Type B pancreatic cell (in vitro differentiated cells): ENCODE measurements around the gene TTC33. TPM values are rescaled to one million over a fixed set of nuclear protein-coding genes. Genes with fewer than 3 reads are reported as not detected.

ENCODE experiments used
- DNase-seq: peaks from one replicate; pipeline ENCODE4 v3.0.0; 2021; ENCODE audit warnings: mixed read lengths; ENCODE audit not compliant: unreplicated experiment; ENCODE audit errors: extremely low spot score
- H3K27ac Mint-ChIP-seq: 2 replicates; pipeline ENCODE4 v1.8.0; 2021; ENCODE audit warnings: mild to moderate bottlenecking, mixed read lengths
- H3K27me3 Mint-ChIP-seq: 2 replicates; pipeline ENCODE4 v1.8.0; 2021; ENCODE audit warnings: mixed read lengths
- H3K36me3 Mint-ChIP-seq: 2 replicates; pipeline ENCODE4 v1.8.0; 2021; ENCODE audit warnings: mixed read lengths
- H3K4me1 Mint-ChIP-seq: one replicate; pipeline ENCODE4 v1.8.0; 2021; ENCODE audit warnings: mixed read lengths; ENCODE audit not compliant: unreplicated experiment
- H3K4me3 Mint-ChIP-seq: 2 replicates; pipeline ENCODE4 v1.8.0; 2021; ENCODE audit warnings: mild to moderate bottlenecking, mixed read lengths
- H3K9me3 Mint-ChIP-seq: 2 replicates; pipeline ENCODE4 v1.8.0; 2021; ENCODE audit warnings: mixed read lengths
- total RNA-seq: library from RNA; stranded (reverse); gene quantifications from 2 replicates; pipeline ENCODE4 v1.2.1, GENCODE V29; 2021; ENCODE audit warnings: low replicate concordance
- TF ChIP-seq, protein P1 (sequence below): fragments of 200-600 bp; sonication (generic); conservative IDR thresholded peaks from 2 replicates; pipeline ENCODE4 v1.5.0; 2021; ENCODE audit warnings: antibody characterized with exemption, mild to moderate bottlenecking

Gene TTC33
- total RNA-seq, 1 donor from 2014 or later: 15.8 TPM

DNA sequence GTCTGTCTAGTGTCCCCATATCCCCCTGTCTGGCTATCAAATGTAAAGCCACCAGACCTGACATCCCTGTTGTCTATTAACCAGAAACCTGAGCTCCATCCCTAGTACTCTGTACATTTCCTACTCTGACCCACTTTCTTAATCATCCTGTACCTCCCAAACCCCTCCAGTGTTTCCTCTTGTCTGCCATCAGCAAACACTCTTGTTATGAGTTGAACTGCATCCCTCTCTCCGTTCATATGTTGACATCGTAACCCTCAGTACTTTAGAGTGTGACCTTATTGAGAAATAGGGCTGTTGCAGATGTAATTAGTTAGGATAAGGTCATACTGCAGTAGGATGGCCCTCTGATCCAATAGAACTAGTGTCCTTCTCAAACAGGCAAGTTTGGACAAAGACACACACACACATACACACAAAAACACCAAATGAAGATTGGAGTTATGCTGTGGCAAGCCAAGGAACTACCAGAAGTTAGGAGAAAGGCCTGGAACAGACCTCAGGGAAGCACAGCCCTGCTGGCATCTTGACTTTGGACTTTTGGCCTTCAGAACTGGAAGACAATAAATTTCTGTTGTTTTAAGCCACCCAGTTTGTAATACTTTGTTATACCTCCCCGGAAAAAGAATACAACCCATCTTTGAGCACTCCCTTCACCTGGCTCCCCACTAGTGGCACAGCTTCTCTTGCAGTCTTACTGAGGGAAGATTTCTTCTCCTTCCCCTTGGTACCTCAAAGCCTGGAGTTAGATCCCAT, 256.1 kb downstream of the TTC33 start:
- Mint-ChIP-seq H3K4me1 (no peaks in the 10 kb centered on the region), H3K27me3 (no peaks in the 10 kb centered on the region), H3K36me3 (no peaks in the 10 kb centered on the region), H3K9me3 (no peaks in the 10 kb centered on the region), H3K27ac (no peak overlapping the region), H3K4me3 (no peak overlapping the region)
- TF ChIP-seq, protein P1, sequence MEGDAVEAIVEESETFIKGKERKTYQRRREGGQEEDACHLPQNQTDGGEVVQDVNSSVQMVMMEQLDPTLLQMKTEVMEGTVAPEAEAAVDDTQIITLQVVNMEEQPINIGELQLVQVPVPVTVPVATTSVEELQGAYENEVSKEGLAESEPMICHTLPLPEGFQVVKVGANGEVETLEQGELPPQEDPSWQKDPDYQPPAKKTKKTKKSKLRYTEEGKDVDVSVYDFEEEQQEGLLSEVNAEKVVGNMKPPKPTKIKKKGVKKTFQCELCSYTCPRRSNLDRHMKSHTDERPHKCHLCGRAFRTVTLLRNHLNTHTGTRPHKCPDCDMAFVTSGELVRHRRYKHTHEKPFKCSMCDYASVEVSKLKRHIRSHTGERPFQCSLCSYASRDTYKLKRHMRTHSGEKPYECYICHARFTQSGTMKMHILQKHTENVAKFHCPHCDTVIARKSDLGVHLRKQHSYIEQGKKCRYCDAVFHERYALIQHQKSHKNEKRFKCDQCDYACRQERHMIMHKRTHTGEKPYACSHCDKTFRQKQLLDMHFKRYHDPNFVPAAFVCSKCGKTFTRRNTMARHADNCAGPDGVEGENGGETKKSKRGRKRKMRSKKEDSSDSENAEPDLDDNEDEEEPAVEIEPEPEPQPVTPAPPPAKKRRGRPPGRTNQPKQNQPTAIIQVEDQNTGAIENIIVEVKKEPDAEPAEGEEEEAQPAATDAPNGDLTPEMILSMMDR: no peak
- DNase-seq: no peak

DNA sequence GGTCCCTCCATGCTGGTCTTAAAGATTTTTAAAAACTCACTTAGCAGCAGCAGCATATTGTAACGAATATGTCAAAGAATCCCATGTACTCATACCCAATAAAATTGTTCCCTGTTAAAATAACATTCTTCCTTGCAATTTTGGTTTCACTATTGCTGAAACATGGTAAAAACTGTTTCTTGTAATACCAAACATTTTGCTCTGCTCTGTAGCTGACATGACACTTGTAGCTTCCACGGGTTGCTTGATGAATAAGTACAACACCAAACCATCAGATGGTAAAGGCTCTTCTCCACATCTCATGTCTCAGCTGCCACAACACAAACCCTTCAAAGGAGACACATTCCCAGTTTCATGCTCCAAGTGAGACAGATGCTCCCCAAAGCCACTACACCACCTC, 256.8 kb downstream of the TTC33 start:
- H3K4me1 Mint-ChIP-seq: no peaks in the 10 kb centered on the region
- H3K36me3 Mint-ChIP-seq: no peaks in the 10 kb centered on the region
- H3K27ac Mint-ChIP-seq: no peak overlapping the region
- H3K4me3 Mint-ChIP-seq: no peak overlapping the region
- DNase-seq: no peak
- no peaks in the 10 kb centered on the region for H3K9me3 Mint-ChIP-seq
- TF ChIP-seq, protein P1: no peak
- no peaks in the 10 kb centered on the region for H3K27me3 Mint-ChIP-seq

- no peaks in the 10 kb centered on the region for H3K36me3 Mint-ChIP-seq
- TF ChIP-seq, protein P1: no peak
- no peak overlapping the region for H3K27ac Mint-ChIP-seq
- H3K9me3 Mint-ChIP-seq: no peaks in the 10 kb centered on the region
- no peak for DNase-seq
- H3K4me1 Mint-ChIP-seq: no peaks in the 10 kb centered on the region
- H3K27me3 Mint-ChIP-seq: no peaks in the 10 kb centered on the region
- no peak overlapping the region for H3K4me3 Mint-ChIP-seq
Measured at GRCh38 chr5:40497573-40497972, 258.2 kb downstream of the TTC33 start.

DNA sequence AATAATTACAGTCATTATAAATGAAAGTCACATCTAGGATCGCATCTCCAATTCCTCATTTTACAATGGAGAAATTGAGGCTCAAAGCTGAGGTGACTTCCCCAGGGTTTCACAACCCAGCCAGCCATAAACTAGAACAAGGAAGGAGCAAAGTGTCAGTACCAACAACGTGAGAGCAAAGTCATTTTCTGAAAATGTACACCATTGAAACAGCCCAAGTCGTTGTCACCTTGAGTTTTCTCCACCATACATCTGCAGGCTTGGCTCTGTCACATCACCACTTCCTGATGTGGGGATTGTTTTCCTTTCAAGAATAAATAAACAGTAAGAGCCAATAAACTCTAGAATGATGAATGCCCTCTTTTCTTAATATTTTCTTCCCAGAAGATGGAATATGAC, 260.5 kb downstream of the TTC33 start:
- Mint-ChIP-seq H3K36me3 (no peaks in the 10 kb centered on the region), H3K27me3 (no peaks in the 10 kb centered on the region), H3K4me3 (no peak overlapping the region), H3K4me1 (no peaks in the 10 kb centered on the region), H3K9me3 (no peaks in the 10 kb centered on the region), H3K27ac (no peak overlapping the region)
- DNase-seq: no peak
- TF ChIP-seq, protein P1: no peak

DNA sequence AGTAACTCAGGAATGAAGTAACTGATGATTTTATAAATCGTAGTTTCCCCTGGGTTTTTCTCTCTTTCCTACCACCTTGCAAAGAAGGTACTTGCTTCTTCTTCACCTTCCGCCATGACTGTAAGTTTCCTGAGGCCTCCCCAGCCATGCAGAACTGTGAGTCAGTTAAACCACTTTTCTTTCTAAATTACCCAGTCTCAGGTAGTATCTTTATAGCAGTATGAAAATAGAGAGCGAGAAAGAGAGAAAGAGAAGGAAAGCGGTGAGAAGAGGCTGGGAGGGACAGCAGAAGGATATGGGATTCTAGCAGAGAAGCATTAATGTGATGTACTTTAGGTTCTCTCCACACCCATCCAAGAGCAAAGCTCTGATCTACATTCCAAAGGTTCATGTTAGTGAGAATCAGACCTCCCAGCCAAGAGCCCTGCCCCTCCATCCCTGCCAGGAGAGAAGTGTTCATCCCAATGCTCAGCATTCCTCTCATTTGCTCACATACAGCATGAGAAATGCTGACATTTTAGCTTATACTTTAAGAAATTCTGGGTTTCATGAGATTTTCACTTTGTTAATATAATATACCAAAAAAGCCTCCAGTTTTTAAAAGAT, 261.0 kb downstream of the TTC33 start:
- TF ChIP-seq, protein P1: no peak
- DNase-seq: no peak
- H3K4me1 Mint-ChIP-seq: no peaks in the 10 kb centered on the region
- no peaks in the 10 kb centered on the region for H3K36me3 Mint-ChIP-seq
- H3K9me3 Mint-ChIP-seq: no peaks in the 10 kb centered on the region
- no peaks in the 10 kb centered on the region for H3K27me3 Mint-ChIP-seq
- no peak overlapping the region for H3K27ac Mint-ChIP-seq
- no peak overlapping the region for H3K4me3 Mint-ChIP-seq
